ENCODE data around the gene PLPPR1. TPM values are rescaled to one million over a fixed set of nuclear protein-coding genes. Genes with fewer than 3 reads are reported as not detected.

PLPPR1 gene
- polyA plus RNA-seq, 1 of the 3 experiments (the other 2 are of a cell fraction): not detected

DNA sequence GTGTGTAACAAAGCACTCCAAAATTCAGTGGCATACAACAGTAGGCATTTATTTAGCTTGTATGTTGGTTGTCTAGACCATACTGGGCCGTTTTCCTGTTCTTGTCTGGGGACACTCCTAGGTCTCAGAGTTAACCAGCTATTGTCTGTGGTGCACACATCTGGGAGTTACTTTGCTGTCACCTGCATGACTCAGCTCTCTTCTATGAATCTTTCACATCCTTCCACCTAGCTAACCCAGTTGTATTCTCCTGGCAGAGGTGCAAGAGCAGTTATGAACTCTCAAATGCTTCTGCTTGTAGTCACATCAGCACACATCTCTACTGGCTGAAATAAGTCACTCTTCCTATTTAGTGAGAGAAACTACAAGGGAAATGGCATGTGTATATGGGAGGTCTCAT, 218.2 kb downstream of the PLPPR1 start:
- WGBS (ENCODE audit: low lambda C conversion rate): 0% methylated on average over 1 of the region's 1 CpG
- no peaks in the 10 kb centered on the region for H3K36me3 ChIP-seq (replicated peaks in 1 of 2; ENCODE audit: control insufficient read depth in 1 of 2, insufficient read depth in 2 of 2, low read length in 1 of 2)
- no peaks in the 10 kb centered on the region for H3K27me3 ChIP-seq (ENCODE audit: insufficient read depth)
- no peak overlapping the region for H3K4me3 ChIP-seq (ENCODE audit: low read depth in 2 of 2, low read length in 1 of 2)
- no peaks in the 10 kb centered on the region for H3K79me2 ChIP-seq (ENCODE audit: insufficient read depth)
- no peaks in the 10 kb centered on the region for H3K9me2 ChIP-seq
- no peaks in the 10 kb centered on the region for H4K20me1 ChIP-seq (ENCODE audit: insufficient read depth)
- H3K9ac ChIP-seq: no peak overlapping the region
- H3K4me1 ChIP-seq (ENCODE audit: control insufficient read depth in 1 of 2, insufficient read depth in 2 of 2, low read depth in 1 of 2, low read length in 1 of 2): no peaks in the 10 kb centered on the region
- no peak overlapping the region for H3K27ac ChIP-seq (ENCODE audit: low read depth in 2 of 2, low read length in 1 of 2)
- H3K9me3 ChIP-seq: no peaks in the 10 kb centered on the region
- no peaks in the 10 kb centered on the region for H3F3A ChIP-seq (replicated peaks; ENCODE audit: insufficient read depth)
- H2AFZ ChIP-seq (ENCODE audit: low read depth): no peak overlapping the region
- POLR2A ChIA-PET: no interaction called here
- H3K4me2 ChIP-seq: no peak overlapping the region
- TF ChIP-seq, protein P1, sequence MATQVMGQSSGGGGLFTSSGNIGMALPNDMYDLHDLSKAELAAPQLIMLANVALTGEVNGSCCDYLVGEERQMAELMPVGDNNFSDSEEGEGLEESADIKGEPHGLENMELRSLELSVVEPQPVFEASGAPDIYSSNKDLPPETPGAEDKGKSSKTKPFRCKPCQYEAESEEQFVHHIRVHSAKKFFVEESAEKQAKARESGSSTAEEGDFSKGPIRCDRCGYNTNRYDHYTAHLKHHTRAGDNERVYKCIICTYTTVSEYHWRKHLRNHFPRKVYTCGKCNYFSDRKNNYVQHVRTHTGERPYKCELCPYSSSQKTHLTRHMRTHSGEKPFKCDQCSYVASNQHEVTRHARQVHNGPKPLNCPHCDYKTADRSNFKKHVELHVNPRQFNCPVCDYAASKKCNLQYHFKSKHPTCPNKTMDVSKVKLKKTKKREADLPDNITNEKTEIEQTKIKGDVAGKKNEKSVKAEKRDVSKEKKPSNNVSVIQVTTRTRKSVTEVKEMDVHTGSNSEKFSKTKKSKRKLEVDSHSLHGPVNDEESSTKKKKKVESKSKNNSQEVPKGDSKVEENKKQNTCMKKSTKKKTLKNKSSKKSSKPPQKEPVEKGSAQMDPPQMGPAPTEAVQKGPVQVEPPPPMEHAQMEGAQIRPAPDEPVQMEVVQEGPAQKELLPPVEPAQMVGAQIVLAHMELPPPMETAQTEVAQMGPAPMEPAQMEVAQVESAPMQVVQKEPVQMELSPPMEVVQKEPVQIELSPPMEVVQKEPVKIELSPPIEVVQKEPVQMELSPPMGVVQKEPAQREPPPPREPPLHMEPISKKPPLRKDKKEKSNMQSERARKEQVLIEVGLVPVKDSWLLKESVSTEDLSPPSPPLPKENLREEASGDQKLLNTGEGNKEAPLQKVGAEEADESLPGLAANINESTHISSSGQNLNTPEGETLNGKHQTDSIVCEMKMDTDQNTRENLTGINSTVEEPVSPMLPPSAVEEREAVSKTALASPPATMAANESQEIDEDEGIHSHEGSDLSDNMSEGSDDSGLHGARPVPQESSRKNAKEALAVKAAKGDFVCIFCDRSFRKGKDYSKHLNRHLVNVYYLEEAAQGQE (IDR thresholded peaks at IDR 0.05; ENCODE audit: low read depth, low read length): no peak
- no peak for TF ChIP-seq CHD2 (IDR thresholded peaks at IDR 0.05; ENCODE audit: low read length, partially characterized antibody)
- no peak for TF ChIP-seq TEAD4 (IDR thresholded peaks at IDR 0.05; ENCODE audit: borderline replicate concordance, insufficient read depth)
- TF ChIP-seq, protein P2, sequence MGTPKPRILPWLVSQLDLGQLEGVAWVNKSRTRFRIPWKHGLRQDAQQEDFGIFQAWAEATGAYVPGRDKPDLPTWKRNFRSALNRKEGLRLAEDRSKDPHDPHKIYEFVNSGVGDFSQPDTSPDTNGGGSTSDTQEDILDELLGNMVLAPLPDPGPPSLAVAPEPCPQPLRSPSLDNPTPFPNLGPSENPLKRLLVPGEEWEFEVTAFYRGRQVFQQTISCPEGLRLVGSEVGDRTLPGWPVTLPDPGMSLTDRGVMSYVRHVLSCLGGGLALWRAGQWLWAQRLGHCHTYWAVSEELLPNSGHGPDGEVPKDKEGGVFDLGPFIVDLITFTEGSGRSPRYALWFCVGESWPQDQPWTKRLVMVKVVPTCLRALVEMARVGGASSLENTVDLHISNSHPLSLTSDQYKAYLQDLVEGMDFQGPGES (IDR thresholded peaks at IDR 0.05; ENCODE audit: low read depth, low read length): no peak
- TF ChIP-seq, protein P3, sequence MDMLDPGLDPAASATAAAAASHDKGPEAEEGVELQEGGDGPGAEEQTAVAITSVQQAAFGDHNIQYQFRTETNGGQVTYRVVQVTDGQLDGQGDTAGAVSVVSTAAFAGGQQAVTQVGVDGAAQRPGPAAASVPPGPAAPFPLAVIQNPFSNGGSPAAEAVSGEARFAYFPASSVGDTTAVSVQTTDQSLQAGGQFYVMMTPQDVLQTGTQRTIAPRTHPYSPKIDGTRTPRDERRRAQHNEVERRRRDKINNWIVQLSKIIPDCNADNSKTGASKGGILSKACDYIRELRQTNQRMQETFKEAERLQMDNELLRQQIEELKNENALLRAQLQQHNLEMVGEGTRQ (IDR thresholded peaks at IDR 0.05; ENCODE audit: borderline replicate concordance, low read depth, low read length): no peak
- TF ChIP-seq EZH2phosphoT487 (IDR thresholded peaks at IDR 0.05; ENCODE audit: borderline replicate concordance, low read depth): no peak
- no peak for TF ChIP-seq RXRA (IDR thresholded peaks at IDR 0.05; ENCODE audit: borderline replicate concordance, low read depth)
- TF ChIP-seq POLR2AphosphoS5 (IDR thresholded peaks at IDR 0.05; ENCODE audit: low read depth, low read length): no peak
- no peak for TF ChIP-seq GABPA (IDR thresholded peaks at IDR 0.05; ENCODE audit: low read depth)
- TF ChIP-seq MEF2A (IDR thresholded peaks at IDR 0.05; ENCODE audit: borderline replicate concordance, low read depth): no peak
- TF ChIP-seq RFX5 (IDR thresholded peaks at IDR 0.05; ENCODE audit: low read length): no peak
- no peak for TF ChIP-seq SMC3 (IDR thresholded peaks at IDR 0.05; ENCODE audit: low read depth, low read length)
- TF ChIP-seq RAD21 (IDR thresholded peaks at IDR 0.05; ENCODE audit: low read length): no peak
- no peak for TF ChIP-seq NRF1 (IDR thresholded peaks at IDR 0.05; ENCODE audit: low read depth, low read length)
- no peak for TF ChIP-seq EP300 (IDR thresholded peaks at IDR 0.05; ENCODE audit: borderline replicate concordance in 1 of 2, low read depth in 1 of 2, low read length in 1 of 2)
- TF ChIP-seq RCOR1 (IDR thresholded peaks at IDR 0.05; ENCODE audit: low read length): no peak
- TF ChIP-seq MXI1 (IDR thresholded peaks at IDR 0.05; ENCODE audit: low read depth, low read length): no peak
- TF ChIP-seq ELF1 (IDR thresholded peaks at IDR 0.05): no peak
- CTCF ChIA-PET: no interaction called here
- no peak for DNase-seq
